SU-DHL-6 (cell line): Measurements from ENCODE around the gene PFDN2.

Experiments used
- CTCF ChIP-seq: fragments of 200-600 bp; sonication (generic); IDR thresholded peaks from one replicate; pipeline ENCODE4 v1.5.1; 2017; ENCODE audit warnings: antibody characterized with exemption, mild to moderate bottlenecking, low read length, moderate library complexity; ENCODE audit not compliant: insufficient read depth, poor library complexity, severe bottlenecking
- EZH2phosphoT487 ChIP-seq: fragments of 200-600 bp; sonication (generic), shearing (Covaris generic); conservative IDR thresholded peaks from 2 replicates; pipeline ENCODE4 v1.6.1; 2018; ENCODE audit warnings: mild to moderate bottlenecking, antibody characterized with exemption, low read length, moderate library complexity, mixed read lengths

GRCh38 chr1:161159913-161160243 lies 42.0 kb upstream of the PFDN2 start:
- TF ChIP-seq CTCF, result no peak
- TF ChIP-seq EZH2phosphoT487, result no peak
